NCI-H146 (cell line): ENCODE results near the gene MAP1B.

Experiments
- DNase-seq: peaks from one replicate; lab custom pipeline; 2025; lab: John Stamatoyannopoulos, UW

MAP1B gene

DNA sequence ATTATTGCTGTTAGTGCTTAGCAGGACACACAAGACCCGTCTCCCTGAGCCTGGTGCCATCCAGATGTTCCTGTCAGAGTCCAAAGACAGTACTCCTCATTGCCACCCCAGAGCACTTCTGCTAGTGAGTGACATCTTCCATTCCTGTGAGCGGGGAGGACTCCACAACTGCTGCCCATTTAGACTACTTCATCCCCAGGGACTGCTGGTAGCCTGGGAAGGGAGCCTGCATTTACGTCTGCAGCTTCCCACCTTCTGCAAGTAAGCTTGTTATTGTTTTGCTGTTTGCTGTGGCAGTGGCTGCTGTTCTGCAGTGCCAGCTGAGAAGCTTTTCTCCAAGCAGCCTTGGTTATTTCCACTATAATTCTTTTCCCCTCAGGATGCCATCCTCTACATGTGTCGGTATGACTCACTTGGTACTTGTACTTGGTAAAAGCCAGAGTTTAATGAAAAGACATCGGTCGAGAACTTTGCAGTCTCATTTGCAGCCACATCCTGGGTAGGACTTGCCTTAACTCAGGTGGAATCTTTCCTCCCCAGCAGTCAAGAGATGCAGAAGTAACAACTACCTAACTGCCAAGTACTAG, 10.6 kb upstream of the MAP1B start:
- no peak for DNase-seq

DNA sequence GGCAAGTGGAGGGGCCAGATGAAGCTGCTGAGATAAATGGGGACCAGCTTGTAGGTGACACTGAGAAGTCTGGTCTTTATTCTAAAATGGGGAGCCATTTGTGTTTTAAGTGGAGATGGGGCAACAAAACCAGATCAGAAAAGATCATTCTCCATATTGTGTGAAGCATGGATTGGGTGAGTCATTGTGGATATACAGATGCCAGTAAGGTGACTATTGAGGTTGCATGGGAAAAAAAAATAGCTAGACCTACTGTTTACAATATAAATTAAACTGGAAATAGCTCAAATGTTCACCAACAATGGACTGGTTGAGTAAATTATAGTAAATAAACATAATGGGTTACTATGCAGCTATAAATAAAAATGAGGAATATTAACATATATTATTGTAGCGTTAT, 5.4 kb upstream of the MAP1B start:
- DNase-seq, result no peak

DNA sequence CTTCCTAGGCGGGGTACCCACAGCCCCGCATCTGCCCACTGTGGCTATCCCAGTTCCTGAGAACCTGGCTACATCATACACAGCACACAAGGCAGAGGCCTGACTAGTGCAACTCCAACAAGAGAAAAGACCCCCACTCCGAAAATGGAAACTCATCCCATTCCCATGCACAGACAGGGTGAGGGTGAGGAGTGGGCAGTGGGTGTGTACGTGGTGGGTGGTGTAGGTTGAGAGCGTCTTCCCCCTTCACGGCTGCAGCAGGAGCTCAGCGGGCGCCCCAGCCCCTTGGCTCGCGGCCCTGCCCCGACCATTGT, 501 bp upstream of the MAP1B start:
- no peak for DNase-seq

DNA sequence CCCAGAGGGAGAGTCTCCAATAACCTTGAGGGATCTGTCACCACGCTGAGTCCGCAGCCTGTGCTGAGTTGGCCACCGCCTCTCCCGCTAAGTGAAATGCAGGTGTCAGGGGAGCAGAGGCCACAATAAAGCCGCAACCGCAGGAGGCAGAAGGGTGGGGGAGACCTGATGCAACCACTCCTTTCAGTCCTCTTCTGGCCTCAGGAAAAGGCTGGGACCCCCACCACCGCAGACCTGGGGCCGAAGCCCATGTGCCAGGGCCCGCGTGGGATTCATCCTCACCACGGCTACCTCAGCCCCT, 576 bp downstream of the MAP1B start:
- peak; percentile 73 for DNase-seq

DNA sequence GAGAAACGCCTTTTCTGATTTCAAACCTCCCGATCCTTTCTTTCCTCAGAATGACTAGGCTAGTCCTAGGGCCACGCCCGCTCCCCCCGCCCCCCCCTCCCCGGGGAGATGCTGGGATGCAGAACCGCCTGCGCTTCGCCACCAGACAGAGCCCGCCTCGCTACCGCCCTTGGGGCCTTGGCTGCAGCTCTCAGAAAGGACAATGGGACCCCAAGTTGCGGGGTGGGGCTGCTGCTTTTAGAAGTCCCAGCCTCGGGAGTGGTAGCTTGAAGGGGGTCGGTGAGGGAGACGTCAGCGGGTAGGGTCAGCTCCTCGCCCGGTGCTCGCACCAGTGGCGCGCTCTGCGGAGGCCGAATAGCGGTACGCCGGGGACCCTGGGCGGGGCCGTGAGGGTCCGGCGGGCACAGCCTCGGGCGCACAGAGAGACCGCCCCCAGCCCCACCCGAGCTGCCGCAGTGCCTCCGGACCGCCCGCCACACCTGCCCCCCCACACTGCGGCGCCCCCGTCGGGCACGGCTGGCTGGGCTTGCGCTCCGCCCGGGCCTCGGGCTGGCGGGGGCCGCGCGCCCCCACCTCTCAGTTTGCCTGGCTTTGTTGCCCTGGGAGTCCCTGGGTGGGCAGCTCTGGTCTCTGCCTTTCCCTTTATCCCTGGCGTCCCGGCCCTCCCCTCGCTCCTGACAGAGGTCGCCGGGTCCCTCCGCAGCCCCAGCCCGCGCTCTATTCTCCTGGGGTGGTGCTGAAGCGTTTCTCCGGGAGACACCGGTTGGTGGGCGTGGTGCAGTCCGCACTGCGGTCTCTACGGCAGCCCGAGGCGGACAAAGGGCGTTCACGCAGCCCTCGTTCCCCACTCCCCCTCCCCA, 1.2 kb downstream of the MAP1B start:
- peak; percentile 87 for DNase-seq

DNA sequence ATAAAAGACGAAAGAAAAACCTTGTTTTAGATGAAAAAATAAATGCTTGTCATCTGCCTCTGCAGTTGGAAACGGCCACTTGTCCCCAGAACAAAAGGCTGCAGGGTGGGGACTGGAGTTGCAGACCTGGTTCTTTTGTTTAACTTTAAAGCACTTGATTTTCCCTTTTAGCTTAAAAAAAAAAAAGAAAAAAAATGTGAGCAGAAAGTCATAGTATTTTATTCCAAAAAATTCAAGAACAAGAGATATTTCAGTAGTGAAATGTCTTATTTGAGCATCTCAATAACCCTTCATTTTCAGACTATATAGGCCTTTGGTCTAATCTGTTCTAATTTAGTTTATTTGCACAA, 1.8 kb downstream of the MAP1B start:
- no peak for DNase-seq

DNA sequence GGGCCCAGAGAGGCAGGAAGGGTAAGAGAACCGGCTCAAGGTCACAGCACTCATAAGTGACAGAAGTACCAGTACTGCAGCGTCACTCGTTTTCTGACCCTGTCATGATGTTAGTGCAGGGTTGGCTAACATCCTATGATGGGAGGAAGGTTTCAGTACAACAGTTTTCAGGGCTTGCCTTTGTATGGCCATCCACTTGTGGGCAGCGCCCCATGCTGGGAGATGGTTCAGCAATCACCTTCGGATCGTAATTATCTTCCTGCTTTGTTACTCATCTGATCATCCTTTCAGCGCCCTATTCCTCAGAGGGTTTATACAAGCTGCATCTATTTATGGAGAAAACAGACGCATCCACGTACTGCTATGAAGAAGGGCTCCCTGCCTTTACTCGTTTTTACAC, 2.4 kb downstream of the MAP1B start:
- DNase-seq, result peak; percentile 93

DNA sequence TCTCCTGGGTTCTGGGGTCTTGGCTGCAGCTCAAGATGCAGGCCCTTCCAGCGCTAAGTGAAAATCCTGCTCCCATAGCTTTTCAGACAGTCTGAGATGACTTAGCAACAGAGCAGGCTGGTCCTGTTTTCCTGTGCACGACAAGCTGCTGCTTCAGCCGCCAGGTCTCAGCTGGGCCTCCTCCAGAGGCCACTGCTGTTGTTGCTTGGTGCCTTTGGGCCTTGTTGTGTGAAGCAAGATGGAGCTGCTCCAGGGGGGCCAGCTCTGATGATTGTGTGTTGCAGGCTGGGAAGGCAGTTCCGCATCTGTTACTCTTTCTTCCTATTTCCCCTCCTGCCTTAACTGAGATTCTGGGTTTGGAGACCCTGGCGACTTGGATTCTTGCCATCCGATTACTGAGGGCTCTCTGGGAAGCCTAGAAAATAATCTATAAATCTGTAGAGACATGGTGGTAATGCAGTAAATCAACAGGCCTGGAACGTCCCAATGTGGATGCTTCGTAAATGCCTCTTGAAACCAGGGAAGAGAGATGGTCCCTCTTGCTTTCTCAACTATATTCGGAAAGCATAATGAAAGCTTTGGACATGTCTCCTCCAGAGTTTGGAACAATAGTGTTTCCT, 3.2 kb downstream of the MAP1B start:
- peak; percentile 19 for DNase-seq

DNA sequence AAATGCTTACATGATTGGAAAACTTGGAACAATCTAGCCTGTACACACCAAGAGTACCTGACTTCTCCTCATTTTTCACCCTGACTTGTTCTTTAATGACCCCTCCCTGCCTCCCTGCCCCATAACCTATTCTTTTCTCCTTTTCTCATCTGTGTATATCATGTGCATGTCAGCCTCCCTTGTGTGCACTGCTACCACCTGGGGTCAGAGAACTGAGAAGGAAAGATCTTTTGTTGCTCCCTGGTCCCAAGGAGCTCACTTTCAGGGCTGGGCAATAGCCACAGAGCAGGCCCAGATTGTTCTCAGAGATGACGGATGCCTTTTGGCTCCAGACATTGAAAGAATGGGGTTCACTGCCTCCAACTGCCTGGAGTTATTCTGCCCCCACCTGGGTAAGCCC, 5.1 kb downstream of the MAP1B start:
- DNase-seq, result no peak

DNA sequence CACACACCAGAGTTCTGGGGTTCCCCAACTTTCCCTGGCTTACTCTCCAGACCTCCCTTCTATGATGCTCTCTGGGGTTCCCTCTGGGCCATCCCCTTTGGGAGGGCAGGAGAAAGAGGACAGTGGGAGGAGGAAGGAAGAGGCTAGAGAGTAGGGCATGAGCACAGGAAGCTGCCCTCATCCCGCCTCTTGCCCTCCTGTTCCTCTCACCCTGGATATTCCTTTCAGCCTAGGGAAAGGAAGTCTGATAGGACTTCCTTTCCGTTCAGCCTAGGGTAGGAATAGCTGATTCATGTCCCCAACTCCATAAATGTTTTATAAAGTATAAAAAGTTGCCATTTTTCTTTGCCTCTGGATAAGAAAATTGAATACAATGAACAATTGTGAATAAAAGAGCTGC, 7.4 kb downstream of the MAP1B start:
- no peak for DNase-seq

DNA sequence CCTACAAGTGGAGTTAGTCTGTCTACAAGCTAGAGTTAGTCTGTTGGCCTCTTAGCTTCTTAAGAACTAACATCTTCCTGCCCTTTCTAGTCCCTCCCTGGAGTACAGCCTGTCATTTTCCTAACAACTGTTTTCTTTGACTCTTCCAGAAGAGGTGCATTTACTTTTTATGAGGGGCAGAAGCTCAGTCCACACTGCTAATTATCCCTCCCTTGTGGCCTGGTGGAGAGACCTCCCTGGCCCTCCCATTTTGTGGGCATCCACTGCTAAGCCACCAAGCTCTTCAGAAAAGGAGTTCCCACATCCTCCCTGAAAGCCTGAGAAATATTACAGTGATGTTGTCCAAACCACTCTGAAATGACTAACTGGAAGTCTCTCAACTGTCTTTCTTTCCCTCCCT, 8.0 kb downstream of the MAP1B start:
- DNase-seq, result no peak

DNA sequence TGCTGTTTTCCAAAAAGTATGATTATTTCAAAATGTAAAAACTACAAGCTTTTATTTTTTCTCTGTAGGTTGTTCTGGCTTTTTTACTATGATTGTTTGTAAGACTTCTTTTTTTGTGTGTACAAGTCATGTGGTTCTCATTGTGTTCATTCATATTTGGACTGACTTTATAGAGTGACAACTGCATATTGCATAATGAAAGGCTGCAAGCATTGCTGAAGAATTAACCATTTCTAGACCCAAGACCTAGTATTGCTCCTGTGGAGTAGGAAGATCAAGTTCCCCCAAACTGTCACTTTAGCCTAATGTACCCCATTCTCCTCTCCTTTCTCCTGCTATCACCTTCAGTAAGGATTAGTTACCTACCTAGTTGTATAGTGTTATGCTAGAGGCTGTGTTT, 10.0 kb downstream of the MAP1B start:
- DNase-seq, result no peak

DNA sequence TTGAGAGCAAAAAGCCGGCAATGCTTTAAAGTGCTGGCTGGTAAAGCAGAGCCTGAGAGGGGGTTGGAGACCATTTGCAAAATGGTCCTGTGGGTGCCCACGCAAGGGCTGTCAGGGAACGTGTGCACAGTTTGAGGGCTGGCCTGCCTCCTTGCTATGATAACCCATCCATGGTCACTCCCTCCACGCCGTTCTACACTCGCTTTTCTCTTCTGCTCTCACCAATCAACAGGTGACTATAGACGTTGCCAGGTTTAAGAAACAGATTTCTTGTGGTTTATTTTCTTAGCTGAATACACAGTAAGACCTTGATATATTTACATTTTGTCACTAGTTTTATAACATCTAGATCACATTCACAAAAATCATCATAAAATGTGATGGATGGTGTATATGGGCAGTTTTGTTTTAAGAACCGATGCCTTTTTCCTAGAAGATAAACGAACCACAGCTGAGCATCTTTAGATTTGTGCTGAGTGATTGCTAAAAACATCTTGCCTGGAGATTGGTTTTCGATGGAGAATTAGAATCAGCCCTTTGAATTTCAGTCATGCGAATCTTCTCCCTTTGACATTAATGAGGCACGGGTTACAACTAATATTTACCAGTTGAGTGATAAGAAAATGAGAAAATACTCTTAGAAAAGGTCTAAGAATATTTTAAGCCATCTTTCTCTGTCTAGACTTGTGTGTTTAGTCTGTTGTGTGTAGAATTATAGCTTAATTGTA, 13.9 kb downstream of the MAP1B start:
- peak; percentile 21 for DNase-seq

DNA sequence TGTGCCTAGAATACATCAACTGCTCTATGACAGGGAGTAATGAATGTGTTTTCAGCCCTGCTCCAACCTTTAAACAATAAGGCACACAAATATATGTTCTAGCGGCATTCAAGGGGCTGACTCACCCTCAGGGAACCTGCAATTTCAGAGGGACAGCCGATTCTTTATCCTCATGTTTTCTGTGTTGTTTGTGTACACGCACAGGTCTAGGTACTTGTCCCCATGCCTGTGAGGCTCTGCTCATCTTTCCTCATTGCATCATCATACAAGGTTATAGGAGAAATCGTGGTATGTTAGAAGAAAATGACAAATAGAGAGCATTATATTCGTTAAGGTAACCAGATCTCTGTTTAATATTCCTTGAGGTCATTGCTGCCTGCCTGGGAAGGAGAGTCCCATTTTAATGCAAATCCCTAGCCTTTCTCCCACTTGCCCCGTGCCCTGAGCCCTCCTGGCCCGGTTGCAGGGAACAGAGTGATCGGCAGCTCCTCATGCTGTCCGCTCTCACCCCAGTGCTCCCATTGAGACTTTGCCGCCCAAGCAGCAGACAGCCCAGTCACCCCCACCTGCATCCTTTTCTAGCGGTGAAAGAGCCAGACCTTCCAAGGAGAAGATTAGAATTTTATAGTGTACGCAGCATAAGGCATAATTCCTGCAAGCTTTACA, 14.6 kb downstream of the MAP1B start:
- peak; percentile 64 for DNase-seq

DNA sequence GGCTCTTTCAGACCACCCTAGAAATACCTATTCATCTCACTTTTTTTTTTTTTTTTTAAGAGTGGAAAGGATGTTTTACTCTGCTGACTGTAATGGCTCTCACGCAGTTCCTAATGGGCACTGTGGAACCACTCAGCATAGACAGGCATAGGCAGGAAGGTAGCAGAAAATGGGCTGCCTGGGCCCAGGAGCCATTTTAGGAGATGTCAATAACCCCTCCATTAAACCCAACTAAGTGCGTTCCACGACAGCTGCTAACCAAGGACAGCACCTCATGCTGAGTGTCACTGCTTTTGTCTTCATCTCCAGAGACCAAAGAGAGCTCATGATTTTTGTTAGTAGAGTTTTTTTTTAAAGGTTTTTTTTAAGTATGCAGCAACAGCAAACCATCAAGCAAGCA, 15.3 kb downstream of the MAP1B start:
- DNase-seq, result peak; percentile 65

DNA sequence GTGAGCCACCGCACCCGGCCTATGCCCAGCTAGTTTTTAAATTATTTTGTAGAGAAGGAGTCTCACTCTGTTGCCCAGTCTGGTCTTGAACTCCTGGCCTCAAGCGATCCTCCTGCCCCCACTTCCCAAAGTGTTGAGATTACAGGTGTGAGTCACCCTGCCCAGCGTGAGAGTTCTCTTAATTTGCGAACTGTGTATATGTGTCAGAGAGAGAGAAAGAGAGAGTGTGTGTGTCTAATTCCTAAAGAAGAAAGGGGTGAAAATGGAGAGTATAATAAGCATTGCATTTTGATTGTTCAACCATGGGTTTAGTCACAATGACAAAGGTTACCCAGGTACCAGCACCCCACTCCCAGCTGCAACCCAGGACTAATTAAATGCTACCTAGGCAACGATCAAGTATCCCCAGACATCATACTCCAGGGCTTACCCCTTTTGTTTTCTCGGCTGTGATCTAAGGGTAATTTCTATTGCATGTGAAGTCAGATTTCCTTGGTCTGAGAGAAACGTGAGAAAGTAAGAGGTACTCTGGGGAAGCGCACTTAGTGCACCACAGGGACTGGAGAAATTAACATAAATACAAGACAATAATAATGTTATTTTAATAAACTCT, 16.6 kb downstream of the MAP1B start:
- peak; percentile 67 for DNase-seq

DNA sequence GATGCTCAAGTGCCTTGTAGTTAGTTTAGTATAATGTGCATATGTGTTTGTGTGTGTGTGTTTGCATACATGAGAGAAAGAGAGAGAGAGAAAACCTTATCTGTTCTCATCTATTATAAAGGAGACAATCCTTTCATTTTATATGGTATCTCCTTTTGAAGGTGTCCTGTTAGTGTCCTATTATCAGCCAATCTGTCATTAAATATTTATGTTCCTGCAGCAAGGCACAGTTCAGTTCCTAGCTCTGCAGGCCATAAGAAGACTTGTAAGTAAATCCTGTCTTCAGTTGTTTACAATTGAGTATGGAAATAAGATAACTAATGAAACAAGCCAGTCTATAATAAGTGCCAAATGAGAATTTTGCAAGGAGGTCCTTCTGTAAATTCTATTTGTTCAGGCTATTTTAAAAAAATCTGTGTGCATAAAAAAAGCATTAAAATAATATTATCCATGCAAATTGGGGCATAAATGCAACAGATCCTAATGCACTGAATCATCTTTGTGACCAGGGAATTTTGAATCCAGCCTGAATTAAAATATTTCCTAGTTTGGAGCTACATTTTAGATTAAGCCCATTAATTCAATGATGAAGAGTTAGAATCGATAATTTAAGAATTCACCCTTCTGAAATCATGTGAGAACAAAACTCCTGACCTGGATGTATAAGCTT, 18.1 kb downstream of the MAP1B start:
- DNase-seq, result no peak

DNA sequence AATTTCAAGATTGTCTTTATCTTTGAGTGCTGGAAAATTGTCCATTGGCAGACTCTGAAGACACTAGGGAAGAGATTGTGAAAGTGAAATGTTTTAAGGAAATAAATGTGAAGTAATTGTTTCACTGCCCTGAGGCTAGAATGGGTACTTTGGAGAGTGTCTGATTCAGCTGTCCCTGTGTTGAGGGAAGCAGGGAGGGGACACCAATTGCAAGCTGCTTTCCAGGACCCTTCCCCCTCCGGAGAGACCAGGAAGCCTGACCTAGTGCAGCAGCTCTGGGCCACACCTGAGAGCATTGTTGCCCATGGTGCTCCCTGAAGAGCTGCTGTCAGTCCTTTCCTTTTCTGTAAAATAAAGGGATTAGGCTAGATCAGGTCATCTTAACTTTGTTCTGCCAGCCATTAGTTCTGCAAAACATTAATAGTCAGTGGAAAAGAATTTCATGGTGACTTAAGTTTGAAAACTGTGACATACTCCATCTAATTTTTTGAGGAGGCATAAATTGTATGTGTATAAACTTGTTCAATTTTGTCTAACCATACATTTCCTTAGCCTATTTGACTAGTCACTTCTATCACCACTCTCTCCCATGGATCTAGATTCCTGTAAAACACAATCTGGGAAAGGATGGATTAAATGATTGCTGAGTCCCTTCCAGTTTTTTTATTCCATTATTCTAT, 18.8 kb downstream of the MAP1B start:
- DNase-seq, result peak; percentile 51

DNA sequence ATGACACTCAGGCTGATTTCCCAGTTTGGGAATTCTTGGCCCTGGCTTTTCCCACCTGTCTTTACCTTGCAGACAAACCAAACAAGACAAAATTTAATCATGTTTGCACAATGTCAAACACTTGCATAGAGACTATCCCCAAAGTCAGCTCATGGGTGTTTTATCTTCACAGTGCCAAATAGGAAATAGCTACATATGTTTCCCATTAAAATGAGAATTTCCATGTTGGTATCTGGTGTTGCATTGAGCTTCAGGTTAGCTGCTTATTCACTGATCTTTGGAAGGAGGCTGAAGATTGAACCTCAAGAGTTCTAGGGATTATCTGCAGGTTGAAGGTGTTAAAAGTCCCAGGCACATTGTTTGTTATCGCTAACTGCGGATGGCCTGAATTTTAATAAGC, 19.5 kb downstream of the MAP1B start:
- peak; percentile 77 for DNase-seq

DNA sequence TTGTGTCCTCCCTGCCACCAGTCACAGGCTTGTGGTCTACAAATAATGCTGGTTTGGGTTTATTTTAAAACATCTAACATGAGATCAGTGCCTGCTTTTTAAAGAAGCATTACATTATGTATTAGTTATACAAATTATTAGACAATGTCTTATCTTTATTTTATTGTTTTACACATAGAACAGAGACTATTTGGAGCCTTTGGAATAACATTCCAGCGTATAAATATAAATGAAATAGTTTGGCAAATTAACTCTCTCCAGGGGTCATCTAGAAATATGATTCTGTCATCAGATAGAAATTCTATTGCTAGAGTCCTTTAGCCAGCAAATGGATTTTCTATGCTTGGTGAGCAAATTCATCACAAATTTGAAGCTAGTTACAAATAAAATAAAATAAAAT, 22.4 kb downstream of the MAP1B start:
- no peak for DNase-seq

DNA sequence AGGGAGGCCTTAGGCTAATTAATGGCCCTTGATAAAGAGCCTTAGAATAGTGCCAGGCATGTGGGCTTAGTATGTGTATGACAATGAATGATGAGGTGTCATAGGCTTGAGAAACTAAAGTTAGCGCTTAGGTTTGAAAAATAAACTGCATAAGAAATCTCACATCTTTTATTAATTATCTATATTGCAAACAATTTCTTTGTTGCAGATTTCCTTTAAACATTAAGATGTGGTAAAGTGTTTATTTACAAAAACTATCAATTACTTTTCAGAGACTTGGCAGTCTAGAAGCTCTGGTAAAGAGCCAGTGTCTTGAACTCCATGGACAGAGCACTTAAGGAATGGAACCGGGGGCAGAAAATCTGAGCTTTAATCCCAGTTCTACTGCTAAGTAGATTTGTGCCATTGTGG, 23.1 kb downstream of the MAP1B start:
- no peak for DNase-seq
